GM19239 (cell line): ENCODE measurements around the gene PTPN1.
"Not testable (repeated sequence)": the region's sequence is repeated elsewhere in the genome, so short reads cannot be mapped to it uniquely, and the experiment has no call there.

Source experiments
- DNase-seq: peaks from one replicate; pipeline ENCODE4 v3.0.0; 2011; ENCODE audit warnings: low spot score; ENCODE audit not compliant: insufficient read length
- FAIRE-seq: peaks from 2 replicates; lab custom pipeline; 2011; peaks lifted over from hg19 to GRCh38; lab: Jason Lieb, UNC

The PTPN1 gene

DNA sequence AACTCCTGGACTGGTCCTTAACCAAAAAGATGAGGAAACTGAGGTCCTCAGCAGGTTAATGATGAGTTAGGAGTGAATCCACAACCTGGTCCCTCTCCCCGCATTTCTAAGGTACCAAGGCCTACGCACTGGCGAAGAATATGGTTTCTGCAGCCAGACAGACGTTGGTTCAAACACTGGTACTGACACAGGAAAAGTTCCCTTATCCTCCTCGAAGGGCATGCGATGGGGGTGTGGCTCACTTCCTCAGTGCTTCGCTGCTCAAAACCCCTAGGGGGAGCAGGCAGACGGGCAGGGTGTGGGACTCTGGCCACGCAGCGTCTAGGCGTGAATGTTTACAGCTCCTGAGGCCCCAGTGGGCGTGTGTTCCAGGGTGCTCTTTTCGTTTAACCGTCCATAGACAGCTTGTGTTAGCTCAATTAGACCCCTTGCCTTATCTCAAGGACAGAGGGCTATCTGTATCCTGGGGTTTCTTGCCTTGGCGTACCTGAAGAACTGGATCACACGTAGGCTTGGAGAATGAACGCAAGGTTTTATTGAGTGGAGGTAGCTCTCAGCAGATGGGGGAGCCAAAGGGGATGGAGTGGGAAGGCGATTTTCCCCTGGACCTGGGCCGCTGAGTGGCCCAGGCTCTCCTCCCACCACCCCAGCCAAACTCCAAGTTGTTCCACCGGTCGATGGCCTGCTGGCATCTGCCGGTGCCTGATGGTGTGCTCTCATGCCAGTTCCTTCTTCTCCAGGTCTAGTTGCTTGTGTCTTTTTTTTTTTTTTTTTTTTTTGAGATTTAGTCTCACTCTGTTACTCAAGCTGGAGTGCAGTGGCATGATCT lies 31.8 kb upstream of the PTPN1 start:
- FAIRE-seq (peak; percentile 86), DNase-seq (peak; percentile 41)

DNA sequence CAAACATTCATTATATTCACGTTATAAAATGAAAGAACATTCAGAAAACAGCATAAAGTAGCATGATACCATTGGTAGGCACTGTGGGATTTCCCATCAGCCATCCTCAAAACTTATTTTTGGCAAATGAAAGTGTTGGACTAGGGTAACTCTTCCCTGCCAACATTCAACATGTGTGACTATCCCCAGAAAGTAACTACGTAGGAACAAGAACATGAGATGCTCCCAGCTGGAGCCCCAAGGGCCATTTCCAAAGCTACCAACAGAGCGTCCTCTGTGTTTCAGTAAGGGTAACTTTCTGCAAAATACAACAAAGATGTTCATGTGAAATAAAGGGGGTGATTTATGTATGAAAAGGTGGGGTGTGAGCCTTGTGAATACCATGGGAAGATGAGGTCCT lies 28.4 kb upstream of the PTPN1 start:
- FAIRE-seq (no peak), DNase-seq (no peak)

DNA sequence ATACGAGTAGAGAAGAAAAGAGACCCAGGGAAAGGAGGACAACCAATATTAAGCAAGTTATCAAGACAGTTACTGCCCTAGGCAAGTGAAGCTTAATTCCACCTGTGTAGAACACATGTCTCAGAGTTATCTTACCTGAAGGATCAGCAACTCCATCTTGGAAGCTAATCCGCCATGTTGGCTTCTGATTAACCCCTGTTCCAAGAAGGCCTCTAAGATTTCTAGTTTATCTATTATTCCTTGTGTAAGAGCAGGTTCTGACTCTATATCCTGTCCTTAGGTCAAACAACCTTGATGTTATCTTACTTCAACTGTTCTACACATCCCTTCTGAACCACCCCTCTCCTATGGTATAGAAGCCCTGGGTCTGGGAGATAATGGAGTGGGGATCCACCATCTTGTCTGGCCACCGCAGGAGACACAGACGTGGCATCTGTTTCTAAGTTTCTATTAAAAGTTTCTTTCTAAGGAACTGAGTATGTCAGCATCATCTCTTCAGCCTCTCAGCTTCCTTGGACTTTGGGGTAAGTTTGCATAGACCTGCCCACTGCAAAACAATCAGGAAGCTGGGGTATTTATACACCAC lies 27.7 kb upstream of the PTPN1 start:
- FAIRE-seq: no peak

DNA sequence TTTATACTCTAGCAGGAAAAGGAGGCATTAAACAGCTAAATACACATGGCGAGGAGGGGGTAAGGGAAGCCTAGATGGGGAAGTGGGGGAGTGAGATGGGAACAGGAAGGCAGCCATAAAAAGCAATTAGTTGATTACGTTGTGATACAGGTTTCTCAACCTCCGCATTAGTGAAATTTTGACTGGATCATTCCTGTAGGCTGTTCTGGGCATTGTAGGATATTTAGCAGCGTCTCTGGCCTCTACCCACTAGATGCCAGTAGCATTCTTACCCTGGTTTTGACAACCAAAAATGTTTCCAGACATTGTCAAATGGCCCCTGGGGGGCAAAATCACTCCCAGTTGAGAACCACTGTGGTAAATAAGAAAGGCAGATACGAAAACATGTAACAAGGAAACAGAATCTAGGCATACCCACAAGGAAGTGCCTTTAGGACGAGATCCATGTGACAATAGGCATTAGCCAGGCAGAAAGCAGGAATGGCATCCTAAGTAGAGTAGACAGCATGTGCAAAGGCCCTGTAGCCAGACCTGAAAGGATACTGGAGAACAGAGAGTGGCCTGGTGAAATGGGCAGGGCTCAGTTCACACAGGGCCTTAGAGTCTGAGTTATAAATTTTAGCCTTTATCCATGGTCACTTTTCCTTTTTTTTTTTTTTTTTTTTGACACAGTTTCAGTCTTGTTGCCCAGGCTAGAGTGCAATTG lies 25.8 kb upstream of the PTPN1 start:
- no peak for FAIRE-seq

More for the DNA sequence above, 27.7 kb upstream of the PTPN1 start:
- DNase-seq: no peak

DNA sequence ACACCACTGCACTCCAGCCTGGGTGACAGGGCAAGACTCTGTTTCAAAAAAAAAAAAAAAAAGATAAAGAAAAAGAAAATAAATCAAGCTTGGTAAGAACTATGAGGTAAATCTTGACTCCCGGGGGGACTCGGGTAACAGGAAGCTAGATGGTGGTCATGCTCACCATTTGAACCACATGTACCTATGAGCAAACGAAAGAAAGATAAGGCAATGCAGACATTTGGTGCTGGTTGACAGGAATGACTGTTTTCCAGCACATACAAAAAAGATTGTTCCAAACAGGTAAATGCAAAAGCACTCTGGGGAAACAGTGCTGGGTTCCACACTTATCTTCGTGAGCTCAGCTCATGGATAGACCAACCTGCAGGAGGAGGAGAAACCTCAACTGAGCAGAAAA lies 22.8 kb upstream of the PTPN1 start:
- no peak for FAIRE-seq
- DNase-seq: no peak

More for the DNA sequence above, 25.8 kb upstream of the PTPN1 start:
- DNase-seq: no peak

DNA sequence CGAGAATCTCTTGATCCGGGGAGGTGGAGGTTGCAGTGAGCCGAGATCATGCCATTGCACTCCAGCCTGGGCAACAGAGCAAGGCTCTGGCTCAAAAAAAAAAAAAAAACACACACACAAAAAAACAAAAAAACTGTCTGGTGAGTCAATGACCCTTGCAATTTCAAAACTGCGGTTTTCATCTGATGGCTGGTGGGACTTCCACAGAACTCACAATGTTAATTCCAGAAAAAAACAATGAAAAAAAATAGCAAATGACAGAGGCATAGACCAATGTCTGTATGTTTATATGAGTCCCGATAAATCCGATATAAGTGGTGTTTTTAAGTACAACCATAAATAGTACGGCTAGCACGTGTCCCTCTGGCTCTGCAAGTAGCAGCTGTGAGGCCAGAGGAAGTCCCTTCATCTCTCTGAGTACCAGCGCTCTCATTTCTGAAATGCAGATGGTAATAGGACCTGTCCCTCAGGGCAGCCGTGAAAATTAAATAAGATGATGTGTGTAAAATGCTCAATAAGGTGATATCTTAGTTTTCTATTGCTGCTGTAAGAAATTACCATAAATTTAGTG lies 21.9 kb upstream of the PTPN1 start:
- no peak for FAIRE-seq
- DNase-seq: no peak

DNA sequence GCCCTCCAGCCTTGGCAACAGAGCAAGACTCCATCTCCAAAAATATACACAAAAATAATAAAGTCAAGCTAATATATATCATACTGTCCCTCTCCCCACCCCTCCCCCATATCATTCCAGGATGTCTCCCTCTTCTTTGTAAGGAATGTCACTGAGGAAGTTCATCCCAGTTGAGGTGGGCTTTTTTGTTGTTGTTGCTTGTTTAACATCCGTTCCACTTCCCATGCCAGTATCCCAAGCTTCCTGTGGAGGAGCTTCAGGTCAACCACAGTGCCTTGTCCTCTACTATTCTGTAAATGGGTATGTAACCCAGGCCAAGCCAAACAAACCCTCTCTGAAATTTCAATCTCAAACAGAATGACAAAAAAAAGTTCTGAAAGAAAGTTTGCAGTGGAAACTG lies 19.0 kb upstream of the PTPN1 start:
- FAIRE-seq (no peak), DNase-seq (no peak)

DNA sequence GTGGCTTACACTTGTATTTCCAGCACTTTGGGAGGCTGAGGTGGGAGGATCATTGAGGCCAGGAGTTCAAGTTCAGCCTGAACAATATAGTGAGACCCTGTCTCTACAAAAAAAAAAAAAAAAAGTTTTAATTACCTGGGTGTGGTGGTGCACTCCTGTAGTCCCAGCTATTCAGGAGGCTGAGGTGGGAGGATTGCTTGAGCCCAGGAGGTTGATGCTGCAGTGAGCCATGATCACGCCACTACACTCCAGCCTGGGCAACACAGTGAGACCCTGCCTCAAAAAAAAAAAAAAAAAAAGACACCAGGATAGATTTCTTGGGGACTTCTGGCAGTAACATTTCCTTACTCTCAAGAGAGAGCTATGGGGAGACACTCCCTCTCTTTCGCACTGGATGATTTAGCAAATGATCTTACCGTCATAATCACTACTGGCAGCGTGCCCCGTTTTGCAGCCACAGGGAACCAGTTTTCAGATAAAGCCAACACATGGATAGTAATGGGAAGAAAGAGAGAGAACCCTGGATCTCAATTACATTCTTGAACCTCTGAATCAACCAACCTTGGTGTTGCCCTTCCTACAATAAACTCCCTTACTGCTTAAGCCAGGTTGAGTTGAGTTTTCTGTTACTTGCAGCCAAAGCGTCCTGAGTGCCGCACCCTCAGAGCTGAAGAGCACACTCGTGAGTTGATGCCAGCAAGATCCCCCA lies 18.1 kb upstream of the PTPN1 start:
- no peak for DNase-seq

DNA sequence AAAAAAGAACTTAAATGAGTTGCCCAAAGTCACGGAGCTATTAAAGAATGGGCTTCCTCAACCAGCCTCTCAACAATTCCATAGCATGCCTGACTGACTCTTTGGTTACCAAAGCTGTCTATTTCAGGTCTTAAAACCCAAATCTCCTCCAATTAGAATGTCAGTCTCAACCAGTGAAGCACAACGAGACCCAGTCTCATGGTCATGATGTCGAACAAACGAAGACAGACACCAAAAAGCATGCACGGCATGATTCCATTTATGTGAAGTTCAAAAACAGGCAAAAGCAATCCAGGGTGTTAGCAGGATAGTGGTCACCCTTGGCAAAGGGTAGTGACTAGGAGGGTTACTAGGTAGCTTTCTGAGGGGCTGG lies 16.3 kb upstream of the PTPN1 start:
- DNase-seq: no peak
- FAIRE-seq: no peak

More for the DNA sequence above, 18.1 kb upstream of the PTPN1 start:
- no peak for FAIRE-seq

DNA sequence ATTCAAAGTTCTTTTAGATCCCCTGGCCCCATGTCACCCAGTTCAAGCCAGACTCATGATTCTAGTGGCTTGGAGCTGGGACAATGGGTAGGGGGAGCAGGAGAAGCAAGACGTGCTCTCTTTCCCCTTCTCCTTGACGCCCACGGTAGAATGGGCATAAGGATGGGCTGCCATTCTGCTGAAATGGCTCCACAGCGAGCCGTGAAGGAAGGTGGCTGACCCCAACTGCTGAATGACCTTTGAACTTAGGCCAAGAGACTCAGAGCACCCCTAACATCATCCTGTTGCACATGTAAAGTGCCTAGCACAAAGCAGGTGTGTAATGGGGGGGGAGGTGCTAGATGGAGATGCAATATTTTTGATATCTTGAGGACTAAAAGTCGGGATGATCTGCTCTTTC lies 15.8 kb upstream of the PTPN1 start:
- no peak for FAIRE-seq

DNA sequence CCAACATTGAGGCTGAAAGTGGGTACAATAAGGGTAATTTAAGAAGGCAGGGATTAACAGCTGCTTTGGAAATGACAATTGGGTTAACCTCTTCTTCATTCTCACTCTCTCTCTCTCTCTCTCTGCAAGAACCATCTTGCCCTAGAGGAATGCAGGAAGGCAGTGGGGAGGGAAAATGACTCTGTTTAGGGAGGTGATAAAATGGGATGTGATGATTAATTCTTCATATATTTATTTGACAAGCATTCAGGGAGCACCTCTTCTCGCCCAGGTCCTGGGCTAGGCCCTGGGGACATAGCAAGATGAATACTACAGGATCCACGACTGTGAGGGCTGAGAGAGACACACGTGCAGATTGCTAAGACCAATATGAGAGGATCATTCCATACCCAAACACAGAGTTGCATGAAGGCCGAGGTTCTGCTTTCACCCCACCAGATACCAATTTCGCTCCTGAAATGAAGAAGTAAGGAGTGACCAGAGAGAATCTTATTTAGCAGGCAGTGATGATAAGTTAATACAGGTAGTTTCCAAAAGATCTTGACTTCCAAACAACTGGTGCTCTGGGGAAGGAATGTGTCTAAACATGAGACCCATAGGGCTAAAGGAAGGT lies 13.3 kb upstream of the PTPN1 start:
- FAIRE-seq (no peak), DNase-seq (no peak)

More for the DNA sequence above, 15.8 kb upstream of the PTPN1 start:
- DNase-seq: no peak

DNA sequence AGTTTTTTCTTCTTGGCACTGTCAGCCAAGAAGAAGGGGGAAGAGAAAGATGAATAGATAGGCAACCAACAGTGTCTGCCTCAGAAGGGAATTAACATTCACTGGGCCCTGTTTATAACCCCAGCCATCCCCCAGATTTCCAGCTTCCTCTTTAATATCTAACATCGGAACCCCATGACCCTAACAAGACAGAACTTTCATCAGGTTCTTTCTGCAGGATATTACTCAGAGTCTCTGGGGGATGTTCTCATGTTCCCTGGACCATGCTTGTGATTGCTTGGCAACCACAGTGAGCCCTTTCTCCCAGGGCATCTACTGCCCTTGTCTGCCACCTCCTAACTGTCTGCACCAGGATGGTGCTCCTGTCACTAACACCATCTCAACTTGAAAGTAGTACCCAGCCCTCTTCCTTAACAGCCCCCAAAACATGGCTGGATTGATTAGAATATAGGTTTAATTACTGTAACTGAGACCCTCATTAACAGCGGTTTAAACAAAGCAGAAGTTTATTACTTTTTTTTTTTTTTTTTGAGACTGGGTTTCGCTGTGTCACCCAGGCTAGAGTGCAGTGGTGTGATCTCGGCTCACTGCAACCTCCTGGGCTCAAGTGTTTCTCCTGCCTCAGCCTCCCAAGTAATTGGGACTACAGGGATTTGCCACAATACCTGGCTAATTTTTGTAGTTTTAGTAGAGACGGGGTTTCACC lies 12.0 kb upstream of the PTPN1 start:
- no peak for FAIRE-seq
- DNase-seq: no peak

DNA sequence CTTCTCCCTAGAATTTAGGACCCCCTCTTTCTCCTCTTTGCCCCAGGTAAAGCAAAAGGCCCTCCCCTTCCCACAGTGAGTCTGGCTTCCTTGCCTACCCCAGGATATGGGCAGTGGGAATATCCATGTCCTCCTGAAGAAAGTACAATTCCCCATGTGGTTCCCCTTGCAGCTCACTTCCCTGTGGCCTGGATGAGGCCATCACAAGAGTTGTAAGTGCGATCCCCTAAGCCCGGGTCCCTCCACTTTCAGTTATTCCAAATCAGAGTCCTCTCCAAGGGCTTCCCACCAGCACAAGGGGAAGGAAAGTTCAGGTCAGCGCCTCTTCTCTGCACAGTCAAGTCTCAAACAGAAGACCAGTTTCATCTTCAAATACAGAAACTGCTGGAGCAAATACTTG lies 10.2 kb upstream of the PTPN1 start:
- DNase-seq (no peak), FAIRE-seq (no peak)

DNA sequence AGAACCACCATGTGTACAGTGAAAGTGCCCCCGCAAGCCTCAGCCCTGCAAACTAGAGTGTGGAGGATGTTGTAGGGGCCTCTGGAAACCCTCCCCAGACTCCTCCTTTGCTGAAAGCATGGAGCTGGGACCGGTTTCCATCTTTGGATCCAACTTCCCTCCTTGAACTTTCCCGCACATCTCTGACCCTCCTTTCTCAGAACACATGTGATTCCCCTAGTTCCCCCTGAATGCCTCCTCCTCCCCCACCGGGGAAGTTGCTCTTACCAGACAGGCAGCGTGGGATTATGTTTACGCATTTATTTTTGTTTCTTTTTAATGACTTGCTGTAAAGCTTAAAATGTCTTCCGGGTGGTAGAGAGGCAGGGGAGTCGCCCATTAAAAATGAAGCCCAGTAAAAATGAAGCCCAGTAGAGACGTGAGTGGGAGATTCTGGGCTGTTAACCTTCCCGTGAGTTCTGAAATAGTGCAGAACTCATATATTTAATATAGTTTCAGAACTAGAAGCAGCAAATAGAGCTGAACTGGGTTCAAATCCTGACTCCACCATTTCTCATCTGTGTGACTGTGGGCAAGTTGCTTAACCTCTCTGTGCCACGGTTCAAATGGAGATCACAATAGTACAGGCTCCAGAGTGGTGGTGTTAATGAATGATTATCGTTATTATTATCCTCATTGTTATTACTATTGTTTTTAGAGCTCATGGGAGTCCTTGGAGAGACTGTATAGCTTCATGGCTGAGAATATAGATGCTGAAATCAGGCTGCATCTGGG lies 8.0 kb upstream of the PTPN1 start:
- no peak for FAIRE-seq
- no peak for DNase-seq

DNA sequence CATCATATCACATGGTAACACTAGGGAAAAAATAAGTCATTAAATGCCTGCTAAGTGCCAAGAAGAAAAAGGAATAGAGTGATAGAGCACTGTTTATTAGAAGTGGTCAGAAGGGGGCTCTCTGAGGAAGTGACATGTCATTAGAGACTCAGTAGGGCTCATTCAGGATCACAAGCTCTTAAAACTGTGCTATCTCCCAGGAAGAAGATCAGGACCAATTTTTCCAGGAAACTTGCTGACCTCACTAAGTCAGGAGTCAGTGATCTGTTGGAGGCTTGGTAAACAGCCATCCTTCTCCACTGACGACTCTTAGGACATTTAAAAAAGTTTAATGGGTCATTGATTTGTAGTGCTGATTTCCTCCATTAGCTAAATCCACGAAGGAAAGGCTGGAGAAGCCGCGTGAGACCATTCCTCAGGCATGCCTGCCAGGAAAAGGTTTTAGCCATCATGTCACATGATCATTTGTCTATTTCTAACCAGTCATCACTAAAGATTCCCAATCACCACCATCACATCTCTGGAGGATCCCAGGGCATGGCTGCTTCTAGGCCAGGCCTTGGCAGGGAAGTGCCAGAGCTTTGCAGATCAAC lies 5.9 kb upstream of the PTPN1 start:
- FAIRE-seq (no peak), DNase-seq (no peak)

DNA sequence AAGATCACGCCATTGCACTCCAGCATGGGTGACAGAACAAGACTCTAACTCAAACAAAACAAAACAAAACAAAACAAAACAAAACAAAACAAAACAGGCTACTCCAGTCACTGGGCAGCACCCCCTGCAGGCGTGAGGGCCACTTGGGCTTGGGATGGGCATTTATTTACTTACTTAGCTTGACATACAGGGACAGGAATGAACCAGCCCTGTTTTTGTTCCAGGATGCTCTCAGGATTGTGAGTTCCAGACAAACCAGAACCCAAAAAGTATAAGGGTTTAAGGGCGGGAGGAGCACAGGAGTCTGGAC lies 4.0 kb upstream of the PTPN1 start:
- DNase-seq: no peak
- no peak for FAIRE-seq

DNA sequence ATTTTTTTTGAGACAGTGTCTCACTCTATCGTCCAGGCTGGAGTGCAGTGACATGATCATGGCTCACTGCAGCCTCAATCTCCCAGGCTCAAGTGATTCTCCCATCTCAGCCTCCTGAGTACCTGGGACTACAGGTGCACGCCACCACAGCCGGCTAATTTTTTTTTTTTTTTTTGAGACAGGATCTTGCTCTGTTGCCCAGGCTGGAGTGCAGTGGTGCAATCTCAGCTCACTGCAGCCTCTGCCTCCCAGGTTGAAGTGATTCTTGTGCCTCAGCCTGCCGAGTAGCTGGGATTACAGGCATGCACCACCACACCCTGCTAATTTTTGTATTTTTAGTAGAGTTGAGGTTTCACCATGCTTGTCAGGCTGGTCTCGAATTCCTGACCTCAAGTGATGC lies 2.4 kb upstream of the PTPN1 start:
- not testable (repeated sequence) for FAIRE-seq, DNase-seq

DNA sequence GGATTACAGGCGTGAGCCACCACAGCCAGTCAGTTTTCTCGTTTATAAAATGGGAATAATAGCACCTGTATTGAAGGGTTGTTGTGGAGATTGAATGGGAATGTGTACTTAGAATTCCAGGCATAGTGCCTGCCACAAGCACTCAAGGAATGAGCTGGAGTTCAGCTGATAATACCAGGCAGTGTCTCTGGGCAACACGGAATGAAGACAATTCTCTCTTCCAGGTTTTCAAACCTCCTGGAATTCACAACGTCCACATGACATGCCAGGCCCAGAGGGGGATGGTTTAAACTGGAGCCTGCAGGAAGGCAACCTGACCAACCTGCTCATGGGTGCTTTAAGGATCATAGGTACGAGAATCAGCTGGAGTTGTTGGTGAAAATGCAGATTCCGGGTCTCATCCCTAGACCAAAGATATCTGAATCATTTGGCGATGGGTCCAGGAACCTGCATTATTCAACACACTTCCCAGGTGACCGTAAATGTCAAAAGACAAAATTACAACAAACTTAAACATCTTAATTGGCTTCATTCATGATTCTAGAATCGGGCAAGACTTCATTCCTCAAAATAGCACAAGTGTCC lies 1.9 kb upstream of the PTPN1 start:
- FAIRE-seq (no peak), DNase-seq (no peak)
